HG03354 (cell line): Measurements from ENCODE around the gene LRRC4C.

Experiments
- ATAC-seq: cut with Tn5 transposase; IDR thresholded peaks from one replicate; pipeline ENCODE4 v1.9.1; 2021; ENCODE audit warnings: mild to moderate bottlenecking; ENCODE audit not compliant: unreplicated experiment, poor library complexity, severe bottlenecking

LRRC4C gene

GRCh38 chr11:41459465-41460401 is at the start of gene LRRC4C:
LRRC4C (minus strand) TSS chr11:41459652.
- no peak for ATAC-seq

- ATAC-seq, result no peak
Measured at GRCh38 chr11:41508121-41508520, 48.7 kb upstream of the LRRC4C start.

GRCh38 chr11:41499429-41499828 is 40.0 kb upstream of the LRRC4C start:
- no peak for ATAC-seq

DNA sequence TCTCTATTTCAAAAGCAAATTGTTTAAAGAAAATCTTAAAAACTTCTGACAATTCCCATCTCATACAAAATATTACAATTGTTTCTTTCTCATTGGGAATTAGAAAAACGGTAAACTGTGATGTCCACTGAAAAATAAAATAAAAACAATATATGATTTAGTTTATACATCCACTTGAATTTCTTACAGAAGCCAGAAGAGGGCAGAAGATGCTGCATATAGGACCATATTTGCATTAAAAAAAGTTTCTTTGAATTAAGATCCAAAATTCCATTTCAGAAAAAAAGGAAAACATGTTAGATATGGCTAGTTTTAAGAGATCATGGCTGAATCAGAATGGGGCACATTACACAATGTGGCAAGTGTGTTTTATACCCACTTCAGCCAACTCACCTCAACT is 39.3 kb upstream of the LRRC4C start:
- no peak for ATAC-seq

- ATAC-seq, result no peak
Measured at GRCh38 chr11:41497974-41498373, 38.5 kb upstream of the LRRC4C start.

DNA sequence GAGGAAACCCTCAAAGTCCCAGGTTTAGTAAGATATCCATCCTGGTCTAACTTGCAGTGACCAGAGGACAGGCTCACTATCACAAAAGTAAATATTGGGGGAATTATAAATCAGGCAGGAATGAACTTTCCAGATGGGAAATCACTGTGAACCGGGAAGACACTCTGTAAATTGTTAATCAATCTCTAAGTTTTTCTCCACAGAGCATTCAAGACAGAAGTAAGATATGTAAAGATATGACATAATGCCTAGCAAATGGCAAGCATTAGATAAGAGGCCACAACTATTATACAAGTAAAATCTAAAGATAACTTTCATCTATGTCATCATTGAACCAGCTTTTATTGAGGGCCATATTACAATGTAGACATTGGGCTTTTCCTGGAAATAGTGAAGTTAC is 35.3 kb upstream of the LRRC4C start:
- no peak for ATAC-seq

DNA sequence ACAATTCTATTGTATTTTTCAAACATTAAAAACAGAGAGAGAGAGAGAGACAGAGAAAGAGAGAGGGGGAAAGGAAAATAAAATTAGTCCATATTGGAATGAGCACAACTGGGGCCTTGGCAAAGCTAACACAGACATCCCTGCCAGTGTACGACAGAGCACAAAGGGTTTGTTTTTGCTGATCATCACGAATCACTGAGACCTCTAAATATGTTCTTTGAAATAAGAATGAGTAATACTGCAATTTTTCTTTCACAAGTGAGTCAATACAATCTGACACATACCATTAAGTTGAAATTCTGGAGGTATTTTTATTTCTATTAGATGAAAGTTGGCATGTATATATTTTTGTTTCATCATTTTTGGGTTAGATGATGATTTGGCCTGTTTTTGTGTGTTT is 27.0 kb upstream of the LRRC4C start:
- no peak for ATAC-seq

- ATAC-seq, result no peak
Measured at GRCh38 chr11:41483956-41484355, 24.5 kb upstream of the LRRC4C start.

DNA sequence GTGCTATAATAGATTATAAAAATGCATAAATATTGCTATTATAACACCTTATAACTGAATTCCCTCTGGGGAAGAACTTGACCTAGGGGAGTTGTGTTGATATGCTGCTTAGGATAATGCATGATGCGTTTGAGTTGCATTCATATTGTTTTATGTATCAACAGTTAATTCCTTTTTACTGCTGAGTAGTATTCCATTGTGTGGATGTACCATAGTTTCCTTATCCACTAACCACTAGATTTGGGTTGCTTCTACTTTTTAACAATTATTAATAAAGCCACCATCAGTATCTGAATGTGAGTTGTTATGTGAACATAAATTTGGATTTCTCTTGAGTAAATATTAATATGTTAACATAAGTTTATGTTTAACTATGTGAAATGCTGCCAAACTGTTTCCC is 19.7 kb upstream of the LRRC4C start:
- no peak for ATAC-seq

GRCh38 chr11:41461057-41461681 is 1.7 kb upstream of the LRRC4C start:
- ATAC-seq, result no peak

GRCh38 chr11:41458641-41459040 is 811 bp downstream of the LRRC4C start:
- ATAC-seq, result no peak

DNA sequence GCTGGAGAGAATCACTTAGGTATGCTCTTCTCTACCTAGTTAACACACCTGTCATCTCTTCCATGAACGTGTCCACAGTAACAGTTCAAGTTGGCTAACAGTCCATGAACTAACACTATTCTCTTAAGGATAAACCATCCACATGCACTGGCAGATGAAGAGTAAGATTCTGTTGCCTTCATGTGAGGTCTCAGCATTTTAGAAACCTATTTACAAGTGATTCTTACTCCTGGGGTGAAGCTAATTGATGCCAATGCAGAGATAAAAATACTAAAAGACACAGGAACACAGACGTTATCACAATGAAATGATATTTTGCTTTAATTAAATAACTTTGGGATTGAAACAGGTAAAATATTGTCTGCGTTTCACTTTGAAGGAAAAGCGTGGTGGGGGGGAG is 1.3 kb downstream of the LRRC4C start:
- no peak for ATAC-seq

GRCh38 chr11:41457216-41458014 is 2.0 kb downstream of the LRRC4C start:
- no peak for ATAC-seq

DNA sequence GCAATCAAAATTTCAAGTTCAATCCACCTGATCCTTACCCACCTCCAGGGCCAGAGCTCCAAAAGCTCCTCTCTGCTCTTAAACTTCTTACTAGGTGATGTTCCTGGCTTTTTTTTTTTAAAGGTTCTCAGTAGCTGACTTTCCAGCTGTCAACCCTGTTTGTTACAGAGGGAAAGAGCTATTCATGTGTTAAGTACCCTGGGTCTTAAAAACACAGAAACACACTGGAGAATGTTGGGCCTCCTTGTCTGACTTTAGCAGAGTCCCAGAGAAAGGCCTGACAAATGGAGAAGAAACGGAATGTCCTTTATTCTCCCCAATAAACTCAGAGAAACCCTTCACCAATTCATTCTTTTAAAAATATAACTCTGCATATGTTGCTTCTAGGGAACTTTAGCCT is 3.2 kb downstream of the LRRC4C start:
- ATAC-seq, result no peak

DNA sequence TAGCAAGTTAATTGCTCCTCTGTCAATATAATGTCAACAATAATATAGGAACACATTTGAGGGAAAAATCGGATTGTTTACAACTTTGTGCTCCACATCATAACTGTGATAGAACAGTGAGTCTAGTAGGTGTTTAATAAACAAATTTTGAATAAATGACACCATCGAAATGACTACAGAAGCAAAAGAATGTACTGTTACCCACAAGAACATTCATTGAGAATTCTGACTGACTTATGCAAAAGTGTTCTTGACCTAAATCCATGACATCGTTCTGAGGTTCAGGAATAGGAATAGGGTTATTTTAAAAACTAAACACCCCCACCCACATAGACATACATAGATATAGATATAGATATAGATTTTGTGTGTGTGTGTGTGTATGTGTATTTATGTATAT is 8.4 kb downstream of the LRRC4C start:
- no peak for ATAC-seq

DNA sequence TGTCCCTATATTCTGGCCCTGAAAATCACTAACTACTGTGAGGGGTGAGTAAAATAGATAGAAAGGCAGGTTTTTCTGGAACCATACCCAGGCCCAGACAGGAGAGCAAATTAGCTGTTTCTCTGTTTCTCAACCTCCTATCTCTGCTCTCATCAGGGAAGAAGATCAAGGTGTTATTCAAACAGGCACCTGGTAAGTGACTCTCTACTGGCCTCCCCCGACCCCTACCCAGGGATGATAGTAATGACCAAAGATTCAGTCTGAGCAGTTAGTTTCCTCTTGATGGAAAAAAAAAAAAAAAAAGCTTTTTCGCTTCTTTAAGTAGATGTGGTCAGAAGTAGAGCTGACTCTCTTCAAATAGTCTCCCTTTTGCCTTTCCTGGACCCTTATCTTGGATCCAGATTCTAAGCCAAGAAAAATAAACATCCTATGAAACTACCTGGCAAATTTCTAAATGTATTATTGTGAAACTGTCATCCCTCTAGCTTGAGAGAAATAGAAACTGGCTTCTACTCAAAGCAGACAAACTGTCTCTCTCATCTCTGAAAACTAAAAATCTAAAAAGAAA is 9.9 kb downstream of the LRRC4C start:
- ATAC-seq, result no peak

GRCh38 chr11:41446566-41446965 is 12.9 kb downstream of the LRRC4C start:
- no peak for ATAC-seq

DNA sequence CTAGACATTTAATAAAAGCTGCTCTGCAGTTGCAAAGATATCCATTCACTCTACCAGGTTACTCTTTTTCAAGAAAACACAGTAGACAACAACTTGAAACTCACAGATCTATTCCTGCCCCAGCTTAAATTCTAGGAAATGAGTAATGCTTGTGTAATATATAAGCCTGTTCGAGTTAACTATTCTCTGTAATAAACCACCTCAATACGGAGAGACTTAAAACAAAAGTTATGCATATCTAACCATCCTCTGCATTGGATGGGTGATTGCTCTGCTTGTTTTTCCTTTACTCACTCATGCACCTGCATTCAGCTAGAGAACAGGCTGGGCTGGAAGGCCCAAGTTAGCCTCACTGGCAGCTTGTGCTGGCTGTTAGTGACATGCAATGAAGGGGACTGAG is 13.3 kb downstream of the LRRC4C start:
- no peak for ATAC-seq

GRCh38 chr11:41437006-41437490 is 22.4 kb downstream of the LRRC4C start:
- ATAC-seq, result no peak

DNA sequence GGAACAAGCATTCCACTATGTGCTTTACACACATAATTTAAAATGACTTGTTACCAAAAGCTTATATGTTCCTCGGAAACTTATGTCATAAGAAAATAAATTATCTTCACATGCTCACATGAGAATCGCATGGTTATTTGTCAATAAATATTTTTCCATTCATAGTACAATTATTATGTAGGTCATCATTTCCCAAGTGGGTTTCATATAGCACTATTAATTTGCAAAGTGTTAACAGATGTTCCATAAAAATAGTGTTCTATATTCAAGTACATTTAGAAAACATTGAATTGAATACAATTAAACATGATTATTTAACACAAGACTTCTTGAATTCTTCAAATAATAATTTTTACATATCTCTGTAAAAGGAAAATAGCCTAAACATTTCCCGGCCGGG is 23.9 kb downstream of the LRRC4C start:
- ATAC-seq, result no peak
